Measurements from ENCODE around the gene USP31.
"Not testable (repeated sequence)": the region's sequence is repeated elsewhere in the genome, so short reads cannot be mapped to it uniquely, and the experiment has no call there.

USP31 gene

DNA sequence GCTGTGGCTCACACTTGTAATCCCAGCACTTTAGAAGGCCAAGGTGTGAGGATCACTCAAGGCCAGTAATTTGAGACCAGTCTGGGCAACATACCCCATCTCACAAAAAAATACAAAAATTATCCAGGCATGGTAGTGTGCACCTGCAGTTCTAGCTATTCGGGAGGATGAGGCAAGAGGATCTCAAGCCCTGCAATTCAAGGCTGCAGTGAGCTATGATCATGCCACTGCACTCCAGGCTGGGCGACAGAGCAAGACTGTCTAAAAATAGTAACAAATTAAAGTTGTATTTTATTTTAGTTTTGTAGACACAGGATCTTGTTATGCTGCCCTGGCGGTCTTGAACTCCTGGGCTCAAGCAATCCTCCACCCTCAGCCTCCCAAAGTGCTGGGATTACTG lies 18.2 kb downstream of the USP31 start:
- DNase-seq = no peak

GRCh38 chr16:23129686-23130085 lies 19.6 kb downstream of the USP31 start:
- no peak for DNase-seq

DNA sequence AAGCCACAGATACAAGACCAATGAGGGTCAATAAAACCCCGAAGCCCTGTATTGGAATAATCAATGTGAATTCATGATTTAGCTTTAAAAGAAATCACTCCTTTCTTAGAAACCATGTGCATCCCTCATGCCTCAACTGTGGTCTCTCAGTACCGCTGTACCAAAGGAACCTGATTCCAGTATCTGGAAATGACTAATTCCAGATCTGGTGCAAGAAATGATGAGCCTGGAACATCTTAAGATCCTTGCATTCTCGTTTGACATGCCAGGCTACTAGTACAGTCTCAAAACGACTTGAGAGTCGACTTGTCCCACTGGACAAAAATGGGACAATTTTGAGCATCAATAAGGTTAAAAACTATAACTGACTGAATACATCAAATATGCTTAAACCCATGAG lies 21.2 kb downstream of the USP31 start:
- DNase-seq = no peak

- DNase-seq = no peak
These were observed 24.0 kb downstream of the USP31 start for GRCh38 chr16:23125277-23125676.

DNA sequence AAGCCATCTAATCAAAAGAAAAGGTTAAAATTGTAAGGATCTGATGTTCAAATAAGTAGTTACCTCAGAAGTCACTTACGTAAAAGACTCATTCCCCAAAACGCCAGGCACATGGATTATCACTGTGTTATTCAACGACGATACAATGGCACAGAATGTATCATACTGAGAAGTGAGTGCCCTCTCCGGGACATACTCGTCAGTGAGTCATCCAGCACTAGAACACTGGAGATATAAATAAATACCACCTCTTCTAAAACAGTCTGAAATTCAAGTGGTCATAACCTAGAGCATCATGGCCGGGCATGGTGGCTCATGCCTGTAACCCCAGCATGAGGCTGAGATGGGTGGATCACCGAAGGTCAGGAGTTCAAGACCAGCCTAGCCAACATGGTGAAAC lies 24.9 kb downstream of the USP31 start:
- DNase-seq = no peak

DNA sequence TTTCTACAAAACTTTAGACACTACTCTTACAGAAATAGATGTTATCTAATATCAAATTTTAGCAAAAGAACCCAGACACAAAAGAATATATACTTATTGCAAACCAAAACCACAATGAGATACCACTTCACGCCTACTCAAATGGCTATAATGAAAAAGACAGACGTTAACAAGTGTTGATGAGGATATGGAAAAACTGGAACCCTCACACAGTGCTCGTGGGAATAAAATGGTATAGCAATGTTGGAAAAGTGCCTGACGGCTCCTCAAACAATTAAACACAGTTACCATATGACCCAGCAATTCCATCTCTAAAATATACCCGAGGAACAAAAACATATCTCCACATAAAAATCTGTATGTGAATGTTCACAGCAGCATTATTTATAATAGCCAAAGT lies 27.1 kb downstream of the USP31 start:
- no peak for DNase-seq

DNA sequence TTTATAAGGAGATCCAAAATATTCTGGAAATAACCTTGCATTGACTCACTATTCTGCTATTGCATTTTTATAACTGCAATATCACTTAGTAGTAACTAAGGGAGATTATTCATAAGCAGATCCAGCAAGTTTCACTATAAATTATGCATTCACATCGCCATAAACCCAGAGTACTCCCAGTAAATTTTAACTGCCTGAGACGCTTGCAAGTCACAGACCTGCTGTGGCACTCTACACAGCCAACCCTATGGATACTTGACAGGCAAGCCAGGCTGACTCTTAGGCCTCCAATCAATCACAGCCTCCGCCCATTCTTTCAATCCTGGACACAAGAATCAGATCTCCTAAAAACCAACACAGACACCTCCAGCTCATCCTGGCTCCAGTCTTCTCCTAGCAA lies 28.2 kb downstream of the USP31 start:
- DNase-seq = no peak

DNA sequence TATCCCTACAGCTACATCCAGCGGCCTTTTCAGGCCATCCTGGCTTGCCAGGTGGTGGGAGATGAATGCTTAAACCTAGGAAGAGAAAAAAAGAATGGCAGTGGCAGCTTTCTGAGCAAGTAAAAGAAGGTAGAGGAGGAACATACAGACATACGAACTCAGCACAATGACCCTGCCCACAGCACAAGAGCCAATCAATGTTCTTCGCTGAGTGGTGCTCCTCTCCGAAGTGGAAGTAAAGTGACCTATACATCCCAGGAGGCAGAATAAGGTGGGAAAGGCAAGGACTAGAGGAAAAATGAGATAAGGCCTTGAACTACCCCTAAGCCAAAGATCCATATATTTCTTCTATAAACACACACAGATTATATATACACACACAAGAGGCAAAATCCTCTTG lies 28.7 kb downstream of the USP31 start:
- DNase-seq = no peak

DNA sequence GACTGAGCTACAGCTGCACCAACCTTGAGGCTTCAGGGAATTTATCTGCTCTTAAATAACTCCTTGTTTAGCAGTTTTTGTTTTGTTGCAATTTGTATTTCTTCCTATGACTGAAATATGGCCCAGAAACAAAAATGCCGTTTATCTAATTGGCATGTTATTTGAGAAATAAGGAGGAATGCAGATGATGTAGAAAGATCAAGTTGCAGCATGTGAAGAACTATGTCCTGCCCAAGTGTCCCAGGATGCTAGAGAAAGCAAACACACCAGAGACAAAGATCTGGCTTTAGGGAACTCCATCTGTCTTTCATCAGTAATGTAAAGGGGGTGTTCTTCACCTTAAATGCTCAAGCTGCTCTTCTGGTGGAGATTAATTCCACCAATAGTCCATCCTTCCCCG lies 29.7 kb downstream of the USP31 start:
- no peak for DNase-seq

DNA sequence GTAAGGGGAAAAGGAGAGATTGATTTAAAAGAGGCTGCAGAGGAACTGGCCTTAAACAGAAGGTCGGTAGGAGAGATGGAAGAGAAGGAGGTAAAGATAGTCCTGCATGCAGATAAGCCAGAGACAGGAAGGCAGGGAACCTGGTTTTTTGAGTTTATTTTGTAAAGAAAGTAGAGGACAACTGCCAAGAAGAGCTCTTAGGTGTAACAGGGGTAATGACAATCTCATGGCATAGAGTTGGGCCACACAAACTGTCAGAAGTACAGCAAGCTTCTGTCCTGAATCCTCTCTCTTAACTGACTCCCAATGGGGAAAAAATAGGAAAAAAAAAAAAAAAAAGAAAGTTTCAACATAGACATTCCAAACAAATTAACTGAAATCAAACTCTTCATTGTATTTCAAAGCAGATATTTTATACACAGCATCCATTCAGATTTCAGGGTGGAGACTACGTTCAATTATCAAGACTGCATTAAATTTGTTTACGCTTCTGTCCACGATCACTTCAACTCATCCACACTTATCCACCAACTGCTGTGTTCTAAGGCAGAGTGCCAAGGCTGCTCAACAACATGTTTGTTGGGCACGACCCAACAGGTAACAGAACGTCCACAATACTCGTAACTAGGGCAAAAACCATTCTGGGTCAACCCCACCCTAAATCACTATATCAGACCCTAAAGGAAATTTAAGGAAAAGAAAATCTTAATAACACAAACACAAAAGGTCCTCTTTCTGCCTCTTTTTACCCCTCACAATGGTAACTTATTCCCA lies 34.9 kb downstream of the USP31 start:
- DNase-seq = no peak

DNA sequence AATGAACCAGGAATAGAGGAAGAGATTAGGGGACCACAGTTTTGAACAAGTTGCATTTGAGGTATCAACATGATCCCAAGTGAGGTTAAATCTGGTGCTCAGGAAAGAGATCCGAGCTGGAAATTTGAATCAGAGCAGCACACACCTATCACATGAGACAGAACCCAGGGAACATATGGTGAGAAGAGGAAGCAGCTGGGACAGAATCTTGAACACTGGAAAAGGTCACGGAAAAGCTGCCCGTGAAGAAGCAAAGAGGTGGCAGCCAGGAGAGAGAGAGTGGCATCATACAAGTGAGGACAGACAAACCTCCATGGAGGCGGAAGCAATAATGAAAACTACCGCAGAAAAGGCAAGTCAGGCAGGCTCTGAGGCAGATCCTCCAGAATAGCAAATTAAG lies 36.1 kb downstream of the USP31 start:
- no peak for DNase-seq

DNA sequence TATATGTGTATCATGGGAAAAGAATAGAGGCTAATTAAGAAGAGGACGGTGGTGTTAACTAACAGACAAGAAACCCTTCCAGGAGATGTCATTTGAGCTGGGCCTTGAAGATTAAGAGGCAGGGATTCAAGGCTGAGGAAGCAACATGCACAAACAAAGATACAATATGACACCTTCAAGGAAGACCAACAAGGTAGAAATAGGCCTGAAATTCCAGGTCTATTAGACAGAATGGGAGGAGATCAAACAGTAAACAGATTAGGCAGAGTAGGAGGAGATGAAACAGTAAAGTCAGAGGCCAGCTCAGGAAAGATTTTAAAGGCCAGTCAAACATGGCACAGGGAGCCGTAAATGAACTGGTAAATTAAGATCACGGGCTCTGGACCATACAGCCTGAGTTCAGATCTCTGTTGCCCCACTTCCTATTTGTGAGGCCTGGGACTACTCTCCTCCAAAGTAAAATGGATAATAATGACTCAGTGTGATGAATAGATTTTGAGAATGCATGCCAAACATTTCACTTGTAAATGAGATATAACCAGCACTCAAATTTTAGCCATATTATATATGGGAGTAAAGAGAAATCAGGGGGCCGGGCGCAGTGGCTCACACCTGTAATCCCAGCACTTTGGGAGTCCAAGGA lies 38.9 kb downstream of the USP31 start:
- DNase-seq = no peak

DNA sequence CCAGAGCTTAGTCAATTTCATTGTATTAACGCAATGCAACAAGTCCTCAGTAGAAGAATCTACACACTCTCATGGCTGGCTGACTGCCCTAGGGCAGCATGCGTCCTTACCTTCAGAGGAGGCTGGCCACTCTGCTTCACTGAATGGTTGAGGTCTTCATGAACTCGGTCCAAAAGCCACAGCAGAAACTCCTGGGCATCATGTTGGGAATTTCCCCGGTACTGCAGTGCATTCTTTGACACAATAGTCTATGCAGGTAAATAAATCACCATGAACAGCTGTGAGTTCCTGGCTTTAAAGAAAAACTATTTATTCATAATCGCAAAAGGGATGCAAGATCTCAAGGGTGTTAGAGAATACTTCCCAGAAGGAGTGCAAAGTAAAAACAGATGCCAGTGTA lies 41.3 kb downstream of the USP31 start:
- DNase-seq = no peak

DNA sequence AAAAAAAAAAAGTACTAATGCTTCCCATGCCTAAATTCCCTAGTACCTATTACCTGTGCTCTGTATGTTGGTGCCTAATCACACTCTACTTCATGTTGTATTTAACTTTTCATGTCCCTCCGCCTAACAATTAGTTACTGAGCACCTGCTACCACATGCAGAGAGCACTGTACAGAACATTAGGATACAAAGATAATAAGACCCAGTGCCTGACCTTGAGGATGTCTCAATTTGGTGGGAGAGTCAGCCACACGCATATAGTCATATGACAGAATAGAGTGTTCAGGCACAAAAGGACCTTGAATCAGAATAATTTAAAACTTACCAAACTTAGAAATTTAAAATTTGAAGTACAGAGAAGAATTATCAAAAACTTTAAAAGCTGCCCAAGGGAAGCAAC lies 42.1 kb downstream of the USP31 start:
- no peak for DNase-seq

- DNase-seq = no peak
These were observed 43.9 kb downstream of the USP31 start for GRCh38 chr16:23105309-23105708.

GRCh38 chr16:23104032-23104955 lies 45.0 kb downstream of the USP31 start:
- no peak for DNase-seq

DNA sequence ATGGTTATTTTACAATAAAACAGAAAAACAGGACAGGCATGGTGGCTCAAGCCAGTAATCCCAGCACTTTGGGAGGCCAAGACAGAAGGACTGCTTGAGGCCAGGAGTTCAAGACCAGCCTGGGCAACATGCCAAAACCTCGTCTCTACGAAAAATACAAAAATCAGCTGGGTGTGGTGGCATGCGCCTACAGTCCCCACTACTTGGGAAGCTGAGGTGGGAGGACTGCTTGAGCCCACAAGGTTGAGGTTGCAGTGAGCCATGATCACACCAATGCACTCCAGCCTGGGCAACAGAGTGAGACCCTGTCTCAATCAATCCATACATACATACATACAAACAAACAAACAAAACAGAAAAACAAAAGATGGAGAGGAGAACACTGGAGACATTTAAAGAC lies 45.6 kb downstream of the USP31 start:
- no peak for DNase-seq

DNA sequence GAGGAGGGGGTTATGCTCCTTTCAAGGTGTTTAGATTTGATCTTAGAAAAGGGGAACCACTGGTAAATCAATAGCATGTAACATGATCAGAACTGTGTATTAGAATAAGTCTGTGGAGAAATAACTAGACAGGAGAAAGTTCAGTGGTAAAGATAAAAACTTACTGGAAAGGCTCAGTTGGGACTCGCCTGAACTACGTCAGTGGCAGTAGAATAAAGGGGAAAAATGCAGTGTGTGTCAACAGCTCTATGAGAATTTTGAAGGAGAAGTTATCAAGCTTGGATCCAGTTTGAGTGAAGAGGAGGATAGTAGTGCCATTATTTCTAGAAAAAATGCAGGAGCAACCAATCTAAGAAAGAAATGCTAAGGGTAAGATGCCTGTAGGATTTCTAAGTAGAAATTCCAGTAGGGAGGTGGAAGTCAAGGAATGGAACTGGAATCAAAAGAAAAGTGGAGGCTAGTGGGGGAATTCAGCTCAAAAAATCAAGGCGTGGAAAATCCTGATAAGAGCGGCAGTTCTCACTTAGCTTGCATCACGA lies 48.2 kb downstream of the USP31 start:
- DNase-seq = no peak

DNA sequence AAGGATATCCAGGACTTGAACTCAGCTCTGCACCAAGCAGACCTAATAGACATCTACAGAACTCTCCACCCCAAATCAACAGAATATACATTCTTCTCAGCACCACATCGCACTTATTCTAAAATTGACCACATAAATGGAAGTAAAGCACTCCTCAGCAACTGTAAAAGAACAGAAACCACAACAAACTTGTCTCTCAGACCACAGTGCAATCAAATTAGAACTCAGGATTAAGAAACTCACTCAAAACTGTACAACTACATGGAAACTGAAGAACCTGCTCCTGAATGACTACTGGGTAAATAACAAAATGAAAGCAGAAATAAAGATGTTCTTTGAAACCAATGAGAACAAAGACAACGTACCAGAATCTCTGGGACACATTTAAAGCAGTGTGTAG lies 52.8 kb downstream of the USP31 start:
- DNase-seq = not testable (repeated sequence)

DNA sequence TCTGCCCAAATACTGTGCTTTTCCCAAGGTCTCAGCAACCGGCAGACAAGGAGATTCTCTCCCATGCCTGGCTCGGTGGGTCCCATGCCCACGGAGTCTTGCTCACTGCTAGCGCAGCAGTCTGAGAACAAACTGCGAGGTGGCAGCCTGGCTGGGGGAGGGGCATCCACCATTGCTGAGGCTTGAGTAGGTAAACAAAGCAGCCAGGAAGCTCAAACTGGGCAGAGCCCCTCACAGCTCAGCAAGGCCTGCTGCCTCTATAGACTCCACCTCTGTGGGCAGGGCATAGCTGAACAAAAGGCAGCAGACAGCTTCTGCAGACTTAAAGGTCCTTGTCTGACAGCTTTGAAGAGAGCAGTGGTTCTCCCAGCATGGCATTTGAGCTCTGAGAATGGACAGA lies 55.1 kb downstream of the USP31 start:
- DNase-seq = not testable (repeated sequence)

DNA sequence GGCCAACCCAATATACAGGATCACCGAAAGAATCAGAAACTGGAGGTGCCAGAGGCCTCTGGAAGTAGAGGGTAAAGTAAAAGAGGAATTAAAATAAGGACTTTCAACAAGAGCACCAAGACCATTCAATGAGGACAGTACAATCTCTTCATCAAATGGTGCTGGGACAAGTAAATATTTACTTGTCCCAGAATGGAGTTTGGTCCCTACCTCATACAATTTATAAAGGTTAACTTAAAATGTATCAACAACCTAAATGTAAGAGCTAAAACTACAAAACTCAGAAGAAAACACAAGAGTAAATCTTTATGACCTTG lies 56.5 kb downstream of the USP31 start:
- DNase-seq = no peak

- DNase-seq = no peak
These were observed 57.0 kb downstream of the USP31 start for GRCh38 chr16:23092072-23092800.

DNA sequence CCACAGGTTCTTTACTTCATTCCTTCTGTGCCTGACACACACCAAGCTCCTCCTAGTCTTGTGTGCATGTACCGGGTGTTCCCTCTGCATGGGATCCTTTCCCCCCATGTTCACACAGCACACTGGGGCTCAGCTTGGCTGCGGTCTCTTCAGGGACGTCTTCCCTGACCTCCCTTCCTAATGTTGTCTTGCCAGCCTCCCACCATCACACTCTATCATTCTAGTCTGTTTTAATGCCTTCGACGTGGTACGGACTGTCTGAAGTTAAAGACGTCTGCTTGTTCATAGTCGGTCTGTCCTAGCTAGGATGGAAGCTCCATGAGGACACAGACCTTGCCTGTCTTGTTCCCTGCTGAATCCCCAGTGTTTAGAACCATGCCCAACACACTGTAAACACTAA lies 60.1 kb downstream of the USP31 start:
- DNase-seq = no peak

Measured in NCI-H187 (cell line).